Measurements from ENCODE around the gene PRM1.
"Not testable (repeated sequence)": the region's sequence is repeated elsewhere in the genome, so short reads cannot be mapped to it uniquely, and the experiment has no call there.

The PRM1 gene

DNA sequence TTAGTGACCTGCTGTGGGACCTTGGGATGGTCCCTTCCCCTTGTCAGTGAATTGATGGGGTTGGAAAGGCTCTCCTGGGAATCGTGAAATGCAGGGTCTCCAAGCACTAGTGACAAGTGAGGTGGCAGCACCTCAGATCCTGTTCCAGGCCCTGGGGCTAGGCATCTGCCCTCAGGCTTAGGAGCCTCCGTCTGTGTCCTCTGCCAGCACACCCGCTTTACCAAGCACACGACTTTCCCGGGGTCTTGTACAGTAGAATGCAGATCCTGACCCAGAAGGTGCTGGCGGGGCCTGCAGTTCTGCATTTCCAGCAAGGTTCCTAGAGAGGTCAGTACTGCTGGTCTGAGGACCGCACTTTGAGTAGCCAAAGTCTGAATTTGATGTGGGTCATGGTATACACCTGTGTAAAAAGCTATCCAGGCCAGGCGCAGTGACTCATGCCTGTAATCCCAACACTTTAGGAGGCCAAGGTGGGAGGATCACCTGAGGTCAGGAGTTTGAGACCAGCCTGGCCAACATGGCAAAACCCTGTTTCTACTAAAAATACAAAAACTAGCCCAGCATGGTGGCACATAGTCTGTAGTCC, 33.3 kb upstream of the PRM1 start:
- no peak overlapping the region for H3K4me3 ChIP-seq (ENCODE audit: low read depth, low read length)

DNA sequence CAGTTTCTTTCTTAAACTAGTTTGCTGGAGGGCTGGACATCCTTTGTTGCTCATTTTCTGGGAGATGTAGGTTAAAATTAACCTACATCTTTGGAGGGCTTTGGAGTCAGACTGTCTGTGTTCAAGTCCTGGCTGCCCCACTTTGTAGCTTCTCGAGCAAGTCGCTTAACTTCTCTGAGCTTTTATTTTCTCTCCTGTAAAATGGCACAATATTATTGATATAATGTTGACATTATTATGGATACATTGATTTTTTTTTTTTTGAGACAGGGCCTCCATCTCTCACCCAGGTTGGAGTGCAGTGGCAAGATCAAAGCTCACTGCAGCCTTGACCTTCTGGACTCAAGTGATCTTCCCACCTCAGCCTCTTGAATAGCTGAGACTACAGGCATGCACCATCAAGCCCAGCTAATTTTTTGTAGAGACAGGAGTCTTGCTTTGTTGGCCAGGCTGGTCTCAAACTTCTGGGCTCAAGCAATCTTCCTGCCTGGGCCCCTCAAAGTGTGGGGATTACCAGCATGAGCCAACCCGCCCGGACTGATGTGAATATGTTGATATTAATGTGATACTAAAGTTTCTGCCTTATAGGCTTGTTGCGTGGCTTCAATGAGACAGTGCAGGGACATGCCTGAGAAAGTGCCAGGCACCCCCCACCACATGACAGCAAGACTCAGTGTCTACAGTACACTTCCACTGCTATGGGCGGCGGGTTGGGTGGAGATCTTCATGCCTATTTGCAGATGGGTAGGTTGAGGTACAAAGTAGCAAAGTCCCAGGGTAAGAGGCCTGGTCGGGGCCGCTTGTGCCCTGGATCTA, 32.6 kb upstream of the PRM1 start:
- no peak overlapping the region for H3K4me3 ChIP-seq (ENCODE audit: low read depth, low read length)

DNA sequence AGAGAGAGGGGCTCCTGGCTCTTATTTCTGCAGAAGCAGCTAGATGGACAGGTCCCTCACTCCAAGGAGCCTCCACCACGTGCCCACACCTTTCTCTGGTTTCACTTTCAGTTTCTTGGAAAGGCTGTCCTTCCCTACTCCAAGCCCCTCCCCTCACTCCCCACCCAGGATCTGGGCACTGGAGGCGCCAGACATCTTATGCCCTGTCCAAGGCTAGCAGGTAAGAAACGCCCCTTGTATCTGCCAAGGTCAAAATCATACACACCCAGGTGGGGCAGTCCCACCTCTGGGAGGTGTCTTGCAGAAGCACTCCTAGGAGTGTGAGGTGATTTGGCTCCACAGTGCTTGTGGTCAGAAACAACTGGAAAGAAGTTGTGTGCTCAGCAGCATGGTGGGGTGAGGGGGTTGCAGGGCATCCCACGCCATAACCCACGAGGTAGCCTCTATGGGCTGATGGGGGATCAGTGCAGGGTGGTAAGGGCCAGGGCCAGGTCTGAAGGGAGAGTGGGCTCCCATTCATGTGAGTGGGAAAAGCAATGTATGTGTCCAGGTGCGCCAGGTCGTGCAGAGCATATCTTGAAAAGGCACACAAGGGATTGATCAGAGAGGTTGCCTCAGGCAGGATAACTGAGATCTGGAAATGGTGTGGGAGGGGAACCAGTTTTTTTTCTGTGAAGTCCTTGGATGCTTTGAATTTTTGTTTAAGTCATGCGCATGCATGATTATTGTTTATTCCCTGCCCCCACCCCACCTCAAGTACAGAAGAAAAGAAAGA, 31.8 kb upstream of the PRM1 start:
- no peak overlapping the region for H3K4me3 ChIP-seq (ENCODE audit: low read depth, low read length)

DNA sequence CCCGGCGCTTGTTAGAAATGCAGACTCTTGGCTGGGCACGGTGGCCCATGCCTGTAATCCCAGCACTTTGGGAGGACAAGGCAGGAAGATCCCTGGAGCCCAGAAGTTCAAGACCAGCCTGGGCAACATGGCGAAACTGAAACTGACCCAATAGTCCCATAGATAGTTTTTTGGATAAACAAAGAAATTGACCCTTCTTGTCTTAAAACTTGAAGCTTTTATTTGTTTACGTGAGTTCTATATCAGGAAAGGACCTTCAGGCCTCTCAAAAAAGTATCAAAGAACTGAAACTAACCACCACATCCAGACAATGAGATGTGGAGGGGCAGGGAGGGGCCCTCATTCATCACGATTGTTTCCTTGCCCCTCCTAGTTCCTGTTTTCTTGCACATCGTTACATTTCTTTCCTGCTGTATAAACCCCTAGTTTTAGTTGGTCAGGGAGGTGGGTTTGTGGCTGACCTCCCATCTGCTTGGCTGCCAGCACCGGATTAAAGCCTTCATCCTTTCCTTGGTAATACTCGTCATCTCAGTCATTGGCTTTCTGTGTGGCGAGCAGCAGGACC, 29.9 kb upstream of the PRM1 start:
- H3K4me3 ChIP-seq (ENCODE audit: low read depth, low read length): no peak overlapping the region

DNA sequence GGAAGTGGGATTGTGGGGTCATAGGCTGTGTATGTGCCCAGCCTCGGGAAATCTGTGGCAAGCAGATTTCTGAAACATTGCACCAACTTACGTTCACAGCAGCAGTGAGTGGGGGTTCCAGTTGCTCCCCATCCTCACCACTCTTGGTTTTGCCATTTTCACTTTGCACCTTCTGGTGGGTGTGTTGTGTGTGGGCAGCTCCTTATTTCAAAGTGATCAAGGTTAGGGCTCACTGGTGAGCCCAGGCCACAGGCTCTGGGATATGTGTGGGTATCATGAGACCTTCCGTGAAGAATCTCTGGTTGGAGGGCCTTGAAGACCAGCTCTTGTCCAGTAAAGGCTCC, 29.5 kb upstream of the PRM1 start:
- no peak overlapping the region for H3K4me3 ChIP-seq (ENCODE audit: low read depth, low read length)

DNA sequence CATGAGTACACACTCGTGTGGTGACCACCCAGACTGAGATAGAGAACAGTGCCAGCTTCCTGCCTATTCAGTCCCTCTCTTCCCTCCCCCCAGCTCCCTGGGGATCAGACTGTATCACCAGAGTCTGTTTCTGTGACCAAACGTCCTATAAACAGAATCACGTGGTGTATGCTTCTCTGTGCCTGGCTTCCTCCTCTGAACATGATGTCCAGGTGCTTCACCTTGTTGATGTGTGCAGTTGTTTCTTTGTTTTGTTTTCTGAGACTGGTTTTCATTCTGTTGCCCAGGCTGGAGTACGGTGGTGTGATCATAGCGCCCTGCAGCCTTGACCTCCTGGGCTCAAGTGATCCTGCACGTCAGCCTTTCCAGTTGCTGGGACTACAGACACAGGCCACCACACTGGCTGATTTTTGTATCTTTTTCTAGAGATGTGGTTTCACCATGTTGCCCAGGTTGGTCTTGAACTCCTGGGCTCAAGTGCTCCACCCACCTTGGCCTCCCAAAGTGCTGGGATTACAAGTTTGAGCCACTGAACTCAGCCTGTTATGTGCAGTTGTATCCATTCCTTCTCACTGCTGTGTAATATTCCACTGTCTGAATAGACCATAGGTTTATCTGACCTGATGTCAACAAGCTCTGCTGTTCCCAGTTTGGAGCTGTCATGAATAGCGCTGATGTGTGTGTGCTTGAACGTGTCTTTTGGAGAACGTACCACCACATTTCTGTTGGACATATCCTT, 28.9 kb upstream of the PRM1 start:
- no peak overlapping the region for H3K4me3 ChIP-seq (ENCODE audit: low read depth, low read length)

DNA sequence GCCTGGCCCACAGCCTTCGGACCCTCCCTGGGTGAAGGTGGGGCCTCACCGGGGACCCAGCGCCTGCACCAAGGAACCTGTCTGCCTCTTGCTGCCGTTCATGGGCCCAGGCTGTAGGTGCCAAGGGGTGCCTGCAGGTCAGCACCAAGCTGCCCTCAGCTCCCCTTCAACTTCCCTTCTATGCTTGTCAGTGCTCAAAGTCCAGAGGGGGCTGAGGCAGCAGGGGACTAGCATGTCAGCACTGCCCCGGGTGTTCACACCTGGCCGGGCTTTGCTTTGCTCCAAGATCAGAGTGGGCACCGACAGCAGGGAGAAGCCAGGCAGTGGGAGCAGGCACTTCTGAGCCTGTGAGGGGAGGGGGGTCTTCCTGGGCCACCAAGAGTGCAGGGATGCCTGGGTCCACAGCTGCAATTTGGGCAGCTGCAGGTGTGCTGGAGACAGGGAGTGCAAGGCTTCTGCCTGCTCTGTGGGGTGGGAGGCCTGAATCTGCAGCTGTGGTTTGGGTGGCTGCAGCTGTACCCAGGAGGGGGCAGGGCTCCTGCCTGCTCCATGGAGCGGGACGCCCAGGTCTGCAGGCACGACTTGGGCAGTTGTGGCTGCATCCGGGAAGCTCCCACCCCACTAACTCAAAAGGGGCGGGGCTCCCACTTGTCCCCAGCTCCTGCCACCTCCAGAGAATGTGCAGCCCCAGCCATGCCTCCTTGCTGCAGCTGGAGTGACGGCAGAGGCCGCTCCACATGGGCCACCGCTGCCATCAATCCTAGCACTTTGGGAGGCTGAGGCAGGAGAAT, 27.6 kb upstream of the PRM1 start:
- H3K4me3 ChIP-seq (ENCODE audit: low read depth, low read length): no peak overlapping the region

DNA sequence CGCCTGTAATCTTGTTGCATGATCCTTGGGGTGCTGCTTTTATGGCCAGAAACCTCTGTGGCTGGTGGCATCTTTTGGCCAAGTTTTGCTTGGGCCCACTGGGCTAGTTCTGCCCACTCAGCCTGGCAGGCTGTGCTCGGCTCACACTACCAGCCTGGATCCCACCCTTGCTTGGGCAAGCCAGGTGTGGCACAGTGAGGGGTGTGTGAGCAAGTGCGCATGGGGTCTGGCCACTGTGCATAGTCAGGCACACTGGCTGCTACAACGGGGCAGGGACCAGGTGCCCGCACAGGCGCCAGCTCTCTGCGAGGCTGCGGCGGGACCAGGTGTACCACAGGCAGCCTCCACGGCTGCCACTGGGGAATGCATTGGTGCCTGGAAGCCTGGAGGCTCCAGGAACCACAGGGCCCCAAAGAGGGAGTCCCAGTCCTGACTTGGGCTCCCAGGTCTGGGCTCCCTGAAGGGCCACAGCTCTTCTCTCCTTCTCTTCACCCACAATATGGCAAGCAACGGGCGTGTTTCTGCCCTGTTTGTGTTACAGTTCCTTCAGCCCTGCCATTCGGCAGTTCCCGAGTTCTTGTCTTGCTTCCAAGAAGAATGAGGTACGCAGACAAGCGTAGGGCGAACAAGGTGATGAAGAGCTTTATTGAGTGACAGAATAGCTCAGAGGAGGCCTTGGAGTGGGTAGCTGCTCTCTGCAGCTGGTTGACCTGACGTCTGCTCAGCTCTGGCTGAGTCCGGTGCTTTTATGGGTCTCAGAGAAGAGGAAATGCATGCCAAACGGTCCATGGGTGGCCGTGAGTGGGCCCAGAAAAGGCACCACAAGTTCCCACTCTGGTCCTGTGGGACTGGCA, 26.7 kb upstream of the PRM1 start:
- no peak overlapping the region for H3K4me3 ChIP-seq (ENCODE audit: low read depth, low read length)

DNA sequence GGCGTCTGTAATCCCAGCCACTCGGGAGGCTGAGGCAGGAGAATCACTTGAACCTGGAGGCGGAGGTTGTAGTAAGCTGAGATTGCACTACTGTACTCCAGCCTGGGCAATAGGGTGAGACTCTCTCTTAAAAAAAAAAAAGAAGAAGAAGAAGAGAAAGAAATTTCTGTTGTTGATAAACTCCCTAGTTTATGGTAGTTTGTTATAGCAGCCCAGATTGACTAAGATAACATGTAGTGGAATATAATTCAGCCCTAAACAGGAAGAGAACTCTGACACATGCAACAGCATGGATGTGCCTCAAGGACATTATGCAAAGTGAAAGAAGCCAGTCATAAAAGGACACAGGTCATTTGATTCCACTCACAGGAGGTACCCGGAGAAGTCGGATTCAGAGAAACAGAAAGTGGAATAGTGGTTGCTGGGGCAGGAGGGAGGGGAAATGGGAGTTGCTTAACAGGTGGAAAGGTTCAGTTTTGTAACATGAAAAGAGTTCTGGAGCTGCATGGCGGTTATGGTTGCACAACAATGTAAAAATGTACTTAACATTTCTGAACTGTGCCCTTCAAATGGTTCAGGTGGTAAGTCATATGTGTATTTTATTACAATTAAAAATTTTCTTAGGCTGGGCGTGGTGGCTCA, 26.0 kb upstream of the PRM1 start:
- H3K4me3 ChIP-seq (ENCODE audit: low read depth, low read length): no peak overlapping the region

DNA sequence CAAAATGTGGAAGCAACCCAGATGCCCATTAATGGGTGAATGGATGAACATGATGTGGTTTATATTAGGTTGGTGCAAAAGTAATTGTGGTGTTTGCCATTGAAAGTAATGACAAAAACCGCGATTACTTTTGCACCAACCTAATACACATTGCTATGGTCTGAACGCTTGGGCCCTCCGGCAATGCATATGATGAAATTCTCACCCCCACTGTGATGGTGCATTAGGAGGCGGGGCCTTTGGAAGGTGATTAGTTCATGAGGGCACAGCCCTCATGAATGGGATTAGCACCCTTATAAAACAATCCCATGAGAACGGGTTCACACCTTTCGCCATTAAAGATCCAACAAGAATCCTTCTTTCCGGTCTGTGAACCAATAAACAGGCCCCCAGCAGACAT, 25.3 kb upstream of the PRM1 start:
- no peak overlapping the region for H3K4me3 ChIP-seq (ENCODE audit: low read depth, low read length)

DNA sequence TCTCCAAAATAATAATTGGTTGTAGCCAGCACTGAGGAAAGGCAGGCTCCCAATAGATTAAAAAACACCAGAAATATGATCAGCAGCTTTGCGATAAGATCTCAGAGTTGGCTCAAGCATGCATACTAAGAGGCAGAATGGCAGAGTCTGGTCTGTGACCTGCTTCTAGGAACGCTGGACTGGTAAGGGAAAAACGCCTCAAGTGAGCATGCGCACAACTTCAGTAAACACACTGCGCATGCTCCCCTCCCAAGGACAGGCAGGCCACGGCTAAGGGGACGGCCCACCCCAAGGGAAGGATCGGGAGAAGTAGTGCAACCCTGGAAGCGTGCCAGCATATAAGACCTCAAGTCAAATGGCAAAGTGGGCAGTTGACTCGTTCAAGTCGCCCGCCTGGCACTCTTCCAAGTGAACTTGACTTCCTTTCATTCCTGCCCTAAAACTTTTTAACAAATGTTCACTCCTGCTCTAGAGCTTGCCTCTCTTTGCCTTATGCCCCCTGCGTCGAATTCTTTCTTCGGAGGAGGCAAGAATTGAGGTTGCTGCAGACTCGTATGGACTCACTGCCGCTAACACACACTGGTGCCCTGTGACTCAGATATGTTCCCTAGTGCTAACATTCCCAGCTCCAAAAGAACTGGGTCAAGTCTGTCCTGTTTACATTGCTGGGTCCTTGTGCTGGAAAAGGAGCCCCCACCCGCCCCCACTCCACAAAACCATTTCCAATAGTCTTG, 22.4 kb upstream of the PRM1 start:
- no peak overlapping the region for H3K4me3 ChIP-seq (ENCODE audit: low read depth, low read length)

DNA sequence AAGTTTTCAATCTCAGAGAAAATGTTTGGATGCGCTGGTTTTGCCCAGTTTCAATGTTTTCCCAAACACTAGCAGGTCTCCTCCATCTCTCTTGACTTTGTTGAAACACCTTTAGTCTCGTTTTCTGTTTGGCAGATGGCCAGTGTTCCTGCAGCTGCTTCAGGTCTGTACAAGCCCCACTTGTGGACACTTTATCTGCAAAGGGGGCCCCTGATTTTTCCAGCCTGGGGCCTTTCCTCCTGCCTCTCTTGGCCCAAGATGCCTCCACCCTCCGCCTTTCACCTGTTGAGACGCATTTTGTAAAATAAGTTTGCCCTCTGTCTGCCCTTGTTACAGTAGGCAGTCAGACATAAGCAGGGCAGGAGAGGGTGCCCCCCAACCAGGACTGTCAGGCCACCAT, 21.8 kb upstream of the PRM1 start:
- no peak overlapping the region for H3K4me3 ChIP-seq (ENCODE audit: low read depth, low read length)

DNA sequence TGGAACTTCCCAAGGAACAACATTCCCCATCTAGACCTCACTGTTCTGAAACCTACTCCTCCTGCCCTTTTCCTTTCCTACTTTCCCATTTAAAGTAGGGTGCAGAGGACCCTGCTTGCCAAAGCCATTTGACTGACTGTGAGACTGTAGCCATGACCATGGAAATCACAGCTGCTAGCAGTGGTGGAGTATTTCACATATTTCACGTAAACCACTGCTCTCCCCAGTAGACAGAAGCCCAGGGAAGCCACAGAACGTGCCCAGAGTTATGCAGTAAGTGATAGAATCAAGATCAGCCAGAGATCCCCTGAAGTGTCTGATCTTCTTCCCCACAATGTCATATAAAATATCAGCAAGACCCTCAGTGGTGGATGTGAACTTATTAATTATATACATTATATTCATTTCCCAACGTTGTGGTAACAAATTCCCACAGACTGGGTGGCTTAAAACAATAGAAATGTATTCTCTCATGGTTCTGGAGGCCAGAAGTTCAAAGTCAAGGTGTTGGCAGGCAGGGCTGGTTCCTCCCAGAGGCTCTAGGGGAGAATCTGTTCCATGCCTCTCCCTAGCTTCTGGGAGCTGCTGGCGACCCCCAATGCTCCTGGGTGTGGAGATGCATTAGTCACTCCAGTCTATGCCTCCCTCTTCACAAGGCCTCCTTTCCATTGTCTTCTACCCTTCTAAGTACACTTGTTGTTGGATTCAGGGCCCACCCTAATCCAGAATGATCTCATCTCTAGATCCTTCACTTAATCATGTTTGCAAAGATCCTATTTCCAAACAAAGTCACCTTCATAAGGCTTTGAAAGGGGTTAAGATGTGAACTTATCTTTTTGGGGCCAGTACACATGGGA, 20.7 kb upstream of the PRM1 start:
- no peak overlapping the region for H3K4me3 ChIP-seq (ENCODE audit: low read depth, low read length)

DNA sequence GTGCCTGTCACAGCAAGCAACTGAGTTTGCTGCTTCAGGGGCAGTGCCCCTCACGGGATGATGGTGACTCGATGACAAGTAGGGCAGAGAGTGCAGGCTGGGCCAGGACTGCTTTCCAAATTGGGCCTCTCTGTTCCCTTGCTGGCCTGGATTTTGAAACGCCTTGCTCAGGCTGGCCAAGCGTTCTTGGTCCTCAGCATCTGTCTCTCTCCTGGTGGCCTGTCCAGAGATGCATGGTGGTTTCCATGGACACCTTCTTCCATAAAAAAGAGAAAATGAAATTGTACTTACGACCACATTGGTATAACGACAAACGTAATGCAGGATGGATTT, 19.4 kb upstream of the PRM1 start:
- H3K4me3 ChIP-seq (ENCODE audit: low read depth, low read length): no peak overlapping the region

DNA sequence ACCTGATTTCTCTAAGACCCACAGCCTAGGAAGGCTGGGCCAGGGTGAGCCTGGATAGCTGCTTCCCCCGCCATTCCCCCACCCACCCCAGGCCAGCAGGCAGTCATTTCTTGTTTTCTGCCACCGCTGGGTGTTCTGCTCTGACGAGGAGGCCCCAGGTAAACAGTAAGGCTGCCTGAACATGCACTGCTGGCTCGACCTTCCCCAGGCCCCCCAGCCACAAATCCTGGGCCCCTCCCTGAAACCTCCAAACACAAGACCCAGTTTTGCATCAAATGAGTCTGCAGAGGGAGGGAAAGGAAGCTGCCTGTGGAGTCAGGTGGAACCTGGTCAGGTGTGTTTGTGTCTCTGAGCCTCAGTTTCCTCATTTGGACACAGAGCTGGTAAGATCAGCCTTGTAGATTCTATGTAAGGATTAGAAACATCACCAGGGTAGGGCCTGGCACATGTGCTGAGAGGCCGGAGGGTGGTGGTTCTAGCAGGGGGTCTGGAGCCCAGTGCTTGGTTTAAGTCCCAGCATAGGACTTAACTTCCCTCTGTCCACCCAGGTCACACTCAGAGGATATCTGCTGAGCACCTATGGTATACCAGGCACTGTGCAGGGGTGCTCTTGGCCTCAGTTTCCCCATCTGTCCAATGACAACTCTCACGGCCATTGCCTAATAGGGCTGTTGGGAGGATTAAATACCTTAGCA, 18.9 kb upstream of the PRM1 start:
- H3K4me3 ChIP-seq (ENCODE audit: low read depth, low read length): no peak overlapping the region

DNA sequence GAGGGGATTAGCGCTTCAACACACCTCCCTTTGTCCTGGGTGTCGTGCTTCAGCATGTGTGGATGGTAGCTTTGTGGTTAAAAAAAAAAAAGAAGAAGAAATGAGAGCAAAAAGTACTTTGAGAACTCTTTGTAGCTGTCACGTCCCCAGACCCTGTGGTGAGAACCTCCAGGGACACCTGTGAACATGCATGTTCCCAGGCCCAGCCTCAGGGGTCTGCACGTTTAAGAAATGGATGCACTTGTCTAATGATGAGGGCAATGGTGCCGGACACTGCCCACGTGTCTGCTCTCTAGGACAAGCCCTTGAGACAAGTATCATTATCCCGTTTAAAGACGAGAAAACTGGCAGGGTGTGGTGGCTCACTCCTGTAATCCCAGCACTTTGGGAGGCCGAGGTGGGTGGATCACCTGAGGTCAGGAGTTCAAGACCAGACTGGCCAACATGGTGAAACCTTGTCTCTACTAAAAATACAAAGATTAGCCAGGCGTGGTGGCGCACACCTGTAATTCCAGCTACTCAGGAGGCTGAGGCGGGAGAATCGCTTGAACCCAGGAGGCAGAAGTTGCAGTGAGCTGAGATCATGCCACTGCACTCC, 17.9 kb upstream of the PRM1 start:
- not testable (repeated sequence) for H3K4me3 ChIP-seq (ENCODE audit: low read depth, low read length)
